ENCODE results near the gene KRT76.

GRCh38 chr12:52791271-52792184 is 14.4 kb upstream of the KRT76 start:
- TF ChIP-seq CTCF (IDR thresholded peaks at IDR 0.05; ENCODE audit: insufficient read depth, low read length, poor library complexity, severe bottlenecking) (no peak), EZH2phosphoT487 (conservative IDR thresholded peaks at IDR 0.05; ENCODE audit: low read length) (no peak)
